GM23338 (cell line): Measurements from ENCODE around the gene CCDC40.

Experiments used
- JUNB ChIP-seq: IDR thresholded peaks from one replicate; pipeline ENCODE4 v1.6.1; 2016; ENCODE audit warnings: antibody characterized with exemption; ENCODE audit not compliant: unreplicated experiment
- POLR2AphosphoS5 ChIP-seq: IDR thresholded peaks from 2 replicates; pipeline ENCODE4 v1.6.1; 2016; ENCODE audit warnings: antibody characterized with exemption, low read depth
- TF ChIP-seq, protein P1 (sequence below), 2 experiments: fragments of 200-600 bp in 1 of 2; sonication (generic) in 1 of 2; conservative IDR thresholded peaks; 2 replicates each; pipeline versions ENCODE4 v1.5.1 to v1.6.1; 2016 to 2017; ENCODE audit warnings: antibody characterized with exemption in 2 of 2, low read depth in 2 of 2, mild to moderate bottlenecking in 2 of 2, moderate library complexity in 1 of 2

DNA sequence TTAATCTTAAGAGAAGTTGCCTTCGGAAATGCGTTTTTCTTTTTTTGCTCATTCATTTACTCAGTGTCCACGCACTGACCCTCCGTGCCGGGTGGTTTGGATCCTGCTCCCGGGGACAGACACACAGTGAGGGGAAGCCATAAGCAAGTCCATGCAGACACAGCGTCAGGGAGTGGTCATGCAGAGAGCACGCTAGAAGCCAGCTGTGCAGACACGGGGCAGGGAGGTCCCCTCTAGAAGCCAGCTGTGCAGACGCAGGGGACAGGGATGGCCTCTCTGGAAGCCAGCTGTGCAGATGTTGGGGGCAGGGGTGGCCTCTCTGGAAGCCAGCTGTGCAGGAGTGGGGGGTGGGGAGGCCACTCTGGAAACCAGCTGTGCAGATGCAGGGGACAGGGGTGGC is 69.7 kb downstream of the CCDC40 start:
- TF ChIP-seq POLR2AphosphoS5 (no peak), JUNB (no peak)
- TF ChIP-seq, protein P1, sequence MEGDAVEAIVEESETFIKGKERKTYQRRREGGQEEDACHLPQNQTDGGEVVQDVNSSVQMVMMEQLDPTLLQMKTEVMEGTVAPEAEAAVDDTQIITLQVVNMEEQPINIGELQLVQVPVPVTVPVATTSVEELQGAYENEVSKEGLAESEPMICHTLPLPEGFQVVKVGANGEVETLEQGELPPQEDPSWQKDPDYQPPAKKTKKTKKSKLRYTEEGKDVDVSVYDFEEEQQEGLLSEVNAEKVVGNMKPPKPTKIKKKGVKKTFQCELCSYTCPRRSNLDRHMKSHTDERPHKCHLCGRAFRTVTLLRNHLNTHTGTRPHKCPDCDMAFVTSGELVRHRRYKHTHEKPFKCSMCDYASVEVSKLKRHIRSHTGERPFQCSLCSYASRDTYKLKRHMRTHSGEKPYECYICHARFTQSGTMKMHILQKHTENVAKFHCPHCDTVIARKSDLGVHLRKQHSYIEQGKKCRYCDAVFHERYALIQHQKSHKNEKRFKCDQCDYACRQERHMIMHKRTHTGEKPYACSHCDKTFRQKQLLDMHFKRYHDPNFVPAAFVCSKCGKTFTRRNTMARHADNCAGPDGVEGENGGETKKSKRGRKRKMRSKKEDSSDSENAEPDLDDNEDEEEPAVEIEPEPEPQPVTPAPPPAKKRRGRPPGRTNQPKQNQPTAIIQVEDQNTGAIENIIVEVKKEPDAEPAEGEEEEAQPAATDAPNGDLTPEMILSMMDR (conservative IDR thresholded peaks at IDR 0.05; ENCODE audit: low read depth in 2 of 2), result no peak
